CD8-positive, alpha-beta memory T cell (primary cell): Measurements from ENCODE around the gene ADCY5. TPM values are rescaled to one million over a fixed set of nuclear protein-coding genes. Genes with fewer than 3 reads are reported as not detected.
A peak's percentile ranks its signal among the peaks of the same experiment; 100 is the strongest.

Source experiments
- CTCF ChIA-PET: fragments of 350-600 bp; sonication (Branson Sonifier 250); formaldehyde crosslinking; loops from one replicate; lab custom pipeline; 2021; ENCODE audit warnings: antibody characterized with exemption; lab: Charles Lee
- POLR2A ChIA-PET: fragments of 350-600 bp; sonication (Branson Sonifier 250); formaldehyde crosslinking; loops from one replicate; lab custom pipeline; 2021; ENCODE audit warnings: antibody characterized with exemption; lab: Charles Lee
- DNase-seq, 5 donors: peaks; one replicate each; pipeline versions ENCODE4 v3.0.0 to v3.0.0-alpha.2; 2020 to 2022; ENCODE audit warnings: mixed read lengths in 1 of 5
- H3K27ac ChIP-seq: one replicate; pipeline ENCODE4 v1.7.0; 2013; ENCODE audit warnings: low read depth, mild to moderate bottlenecking, low read length, moderate library complexity
- H3K27me3 ChIP-seq: 2 replicates; pipeline ENCODE4 v1.7.0; 2013; ENCODE audit warnings: low read length, mild to moderate bottlenecking; ENCODE audit not compliant: insufficient read depth, poor library complexity, severe bottlenecking
- H3K36me3 ChIP-seq: 2 replicates; pipeline ENCODE4 v1.7.0; 2013; ENCODE audit warnings: mild to moderate bottlenecking, low read length, moderate library complexity; ENCODE audit not compliant: insufficient read depth
- H3K4me1 ChIP-seq: 2 replicates; pipeline ENCODE4 v1.7.0; 2013; ENCODE audit warnings: mild to moderate bottlenecking, low read length, moderate library complexity; ENCODE audit not compliant: insufficient read depth
- H3K4me3 ChIP-seq: 2 replicates; pipeline ENCODE4 v1.7.0; 2013; ENCODE audit warnings: mild to moderate bottlenecking, low read length
- H3K9me3 ChIP-seq: 2 replicates; pipeline ENCODE4 v1.7.0; 2013; ENCODE audit warnings: mild to moderate bottlenecking, low read length
- H3K27ac Mint-ChIP-seq, 8 donors: one replicate each; pipeline ENCODE4 v1.8.0; 2020 to 2021; ENCODE audit warnings: mixed read lengths in 8 of 8, mild to moderate bottlenecking in 6 of 8, inconsistent platforms in 3 of 8, moderate library complexity in 3 of 8
- H3K27me3 Mint-ChIP-seq, 2 donors: one replicate each; pipeline ENCODE4 v1.8.0; 2020 to 2021; ENCODE audit warnings: mixed read lengths in 2 of 2, mild to moderate bottlenecking in 1 of 2, moderate library complexity in 1 of 2
- H3K36me3 Mint-ChIP-seq, 3 donors: one replicate each; pipeline ENCODE4 v1.8.0; 2020 to 2021; ENCODE audit warnings: mixed read lengths in 3 of 3, inconsistent platforms in 1 of 3, mild to moderate bottlenecking in 1 of 3
- H3K4me1 Mint-ChIP-seq, 3 donors: one replicate each; pipeline ENCODE4 v1.8.0; 2020 to 2021; ENCODE audit warnings: mixed read lengths in 3 of 3, inconsistent platforms in 1 of 3, mild to moderate bottlenecking in 1 of 3
- H3K4me3 Mint-ChIP-seq, 7 donors: one replicate each; pipeline ENCODE4 v1.8.0; 2020 to 2021; ENCODE audit warnings: mixed read lengths in 7 of 7, mild to moderate bottlenecking in 6 of 7, moderate library complexity in 4 of 7, inconsistent platforms in 2 of 7
- H3K9me3 Mint-ChIP-seq, 5 donors: one replicate each; pipeline ENCODE4 v1.8.0; 2020 to 2022; ENCODE audit warnings: mixed read lengths in 5 of 5, mild to moderate bottlenecking in 3 of 5, moderate library complexity in 2 of 5, inconsistent platforms in 1 of 5
- polyA plus RNA-seq: library from polyadenylated mRNA; unstranded; fragments of 300-500 nt; fragmentation: Illumina TruSeq; gene quantifications from one replicate; pipeline ENCODE4 v1.2.3, GENCODE V29; 2021
- total RNA-seq, 2 experiments: library from RNA; stranded (reverse); gene quantifications; one replicate each; pipeline ENCODE4 v1.2.3, GENCODE V29; 2021

ADCY5 gene
- total and polyA plus RNA-seq, 3 experiments from 2014 or later: 0.02 to 0.16 TPM; not detected in 1

- peaks cover 8 to 10% (median 9%) of the 10 kb centered on the region in 3 donors for H3K4me1 Mint-ChIP-seq
- no peaks in the 10 kb centered on the region for H3K9me3 Mint-ChIP-seq
- Histone ChIP-seq H3K4me1 (no peaks in the 10 kb centered on the region), H3K36me3 (no peaks in the 10 kb centered on the region), H3K27me3 (no peaks in the 10 kb centered on the region), H3K4me3 (no peak overlapping the region), H3K9me3 (no peaks in the 10 kb centered on the region), H3K27ac (no peak overlapping the region)
- no peak overlapping the region for H3K27ac Mint-ChIP-seq
- ChIA-PET CTCF (interaction anchor here (1.5 to 2.8 kb wide), 2 partner anchors 10 to 14 kb away, joined by 4 to 11 read pairs; no protein-coding TSS in a partner anchor), POLR2A (no interaction called here)
- H3K4me3 Mint-ChIP-seq: no peak overlapping the region
- DNase-seq: peak in 1 of 5 donors; percentile 27
- no peaks in the 10 kb centered on the region for H3K36me3 Mint-ChIP-seq
- peaks cover 2 to 3% of the 10 kb centered on the region in 2 donors for H3K27me3 Mint-ChIP-seq
Measured at GRCh38 chr3:123339302-123339701, 109.6 kb downstream of the ADCY5 start.

GRCh38 chr3:123338620-123339061 is 110.2 kb downstream of the ADCY5 start:
- CTCF ChIA-PET: interaction anchor here (1.0 to 2.8 kb wide), 3 partner anchors 9 to 16 kb away, joined by 3 to 11 read pairs (median 4); no protein-coding TSS in a partner anchor

GRCh38 chr3:123337948-123338619 is 110.8 kb downstream of the ADCY5 start:
- peak in 1 of 5 donors; percentile 21 for DNase-seq
- Histone ChIP-seq H3K4me1 (no peaks in the 10 kb centered on the region), H3K27ac (no peak overlapping the region), H3K36me3 (no peaks in the 10 kb centered on the region), H3K4me3 (no peak overlapping the region), H3K9me3 (no peaks in the 10 kb centered on the region), H3K27me3 (no peaks in the 10 kb centered on the region)
- peaks cover 3% of the 10 kb centered on the region in 2 donors for H3K27me3 Mint-ChIP-seq
- POLR2A ChIA-PET: no interaction called here
- H3K4me3 Mint-ChIP-seq: no peak overlapping the region
- no peaks in the 10 kb centered on the region for H3K36me3 Mint-ChIP-seq
- no peak overlapping the region for H3K27ac Mint-ChIP-seq
- peaks cover 8 to 9% (median 9%) of the 10 kb centered on the region in 3 donors for H3K4me1 Mint-ChIP-seq
- no peaks in the 10 kb centered on the region for H3K9me3 Mint-ChIP-seq
- CTCF ChIA-PET: interaction anchor here (1.0 to 2.8 kb wide), 3 partner anchors 9 to 16 kb away, joined by 3 to 11 read pairs (median 4); no protein-coding TSS in a partner anchor

More at GRCh38 chr3:123338620-123339061, 110.2 kb downstream of the ADCY5 start:
- no peak overlapping the region for H3K4me3 Mint-ChIP-seq
- DNase-seq: no peak
- no peaks in the 10 kb centered on the region for H3K9me3 Mint-ChIP-seq
- no peak overlapping the region for H3K27ac ChIP-seq
- no peaks in the 10 kb centered on the region for H3K9me3 ChIP-seq
- H3K4me1 ChIP-seq: no peaks in the 10 kb centered on the region
- H3K4me1 Mint-ChIP-seq: peaks cover 8 to 9% (median 9%) of the 10 kb centered on the region in 3 donors
- H3K36me3 ChIP-seq: no peaks in the 10 kb centered on the region
- H3K27ac Mint-ChIP-seq: no peak overlapping the region
- H3K27me3 Mint-ChIP-seq: peaks cover 3% of the 10 kb centered on the region in 2 donors
- no peak overlapping the region for H3K4me3 ChIP-seq
- POLR2A ChIA-PET: no interaction called here
- no peaks in the 10 kb centered on the region for H3K27me3 ChIP-seq
- no peaks in the 10 kb centered on the region for H3K36me3 Mint-ChIP-seq

- Mint-ChIP-seq H3K27ac (peak overlapping the region in 1 of 8 donors; percentile 11), H3K27me3 (peaks cover 3% of the 10 kb centered on the region in 2 donors), H3K4me3 (no peak overlapping the region), H3K9me3 (no peaks in the 10 kb centered on the region), H3K4me1 (peaks cover 8 to 9% (median 9%) of the 10 kb centered on the region in 3 donors), H3K36me3 (no peaks in the 10 kb centered on the region)
- POLR2A ChIA-PET: no interaction called here
- Histone ChIP-seq H3K27ac (no peak overlapping the region), H3K9me3 (no peaks in the 10 kb centered on the region), H3K4me3 (no peak overlapping the region), H3K4me1 (no peaks in the 10 kb centered on the region), H3K27me3 (no peaks in the 10 kb centered on the region), H3K36me3 (no peaks in the 10 kb centered on the region)
- CTCF ChIA-PET: interaction anchor here (2.8 kb wide), 1 partner anchor 12 kb away, joined by 11 read pairs; no protein-coding TSS in a partner anchor
- DNase-seq: no peak
Measured at GRCh38 chr3:123337226-123337625, 111.7 kb downstream of the ADCY5 start.

GRCh38 chr3:123336441-123336851 is 112.4 kb downstream of the ADCY5 start:
- H3K4me3 ChIP-seq: no peak overlapping the region
- Mint-ChIP-seq H3K27me3 (peaks cover 3% of the 10 kb centered on the region in 2 donors), H3K9me3 (no peaks in the 10 kb centered on the region), H3K27ac (no peak overlapping the region), H3K4me1 (peaks cover 8 to 9% (median 9%) of the 10 kb centered on the region in 3 donors), H3K36me3 (no peaks in the 10 kb centered on the region), H3K4me3 (no peak overlapping the region)
- peak in 1 of 5 donors; percentile 27 for DNase-seq
- H3K4me1 ChIP-seq: no peaks in the 10 kb centered on the region
- H3K9me3 ChIP-seq: no peaks in the 10 kb centered on the region
- no peaks in the 10 kb centered on the region for H3K27me3 ChIP-seq
- H3K27ac ChIP-seq: no peak overlapping the region
- ChIA-PET POLR2A (no interaction called here), CTCF (interaction anchor here (2.8 kb wide), 1 partner anchor 11 kb away, joined by 11 read pairs; no protein-coding TSS in a partner anchor)
- H3K36me3 ChIP-seq: no peaks in the 10 kb centered on the region

GRCh38 chr3:123336001-123336400 is 112.9 kb downstream of the ADCY5 start:
- DNase-seq: peak in 1 of 5 donors; percentile 20
- ChIA-PET CTCF (no interaction called here), POLR2A (no interaction called here)
- no peaks in the 10 kb centered on the region for H3K9me3 Mint-ChIP-seq
- no peak overlapping the region for H3K4me3 Mint-ChIP-seq
- H3K27ac Mint-ChIP-seq: no peak overlapping the region
- Histone ChIP-seq H3K27me3 (no peaks in the 10 kb centered on the region), H3K36me3 (no peaks in the 10 kb centered on the region), H3K9me3 (no peaks in the 10 kb centered on the region), H3K4me1 (no peaks in the 10 kb centered on the region), H3K4me3 (no peak overlapping the region), H3K27ac (no peak overlapping the region)
- H3K4me1 Mint-ChIP-seq: peaks cover 8 to 9% (median 9%) of the 10 kb centered on the region in 3 donors
- peaks cover under 1 to 3% of the 10 kb centered on the region in 2 donors for H3K27me3 Mint-ChIP-seq
- no peaks in the 10 kb centered on the region for H3K36me3 Mint-ChIP-seq

- peaks cover 8 to 9% (median 9%) of the 10 kb centered on the region in 3 donors for H3K4me1 Mint-ChIP-seq
- no peaks in the 10 kb centered on the region for H3K27me3 ChIP-seq
- ChIA-PET CTCF (no interaction called here), POLR2A (no interaction called here)
- no peaks in the 10 kb centered on the region for H3K9me3 Mint-ChIP-seq
- no peak overlapping the region for H3K4me3 ChIP-seq
- DNase-seq: peak in 1 of 5 donors; percentile 30
- H3K36me3 Mint-ChIP-seq: no peaks in the 10 kb centered on the region
- H3K36me3 ChIP-seq: no peaks in the 10 kb centered on the region
- H3K4me3 Mint-ChIP-seq: peak overlapping the region in 1 of 7 donors; percentile 8
- no peak overlapping the region for H3K27ac ChIP-seq
- H3K9me3 ChIP-seq: no peaks in the 10 kb centered on the region
- H3K27ac Mint-ChIP-seq: peak overlapping the region in 2 of 8 donors; percentile 29 to 58
- no peaks in the 10 kb centered on the region for H3K4me1 ChIP-seq
- peaks cover 0 to 3% of the 10 kb centered on the region in 2 donors for H3K27me3 Mint-ChIP-seq
Measured at GRCh38 chr3:123335007-123335670, 113.8 kb downstream of the ADCY5 start.

- CTCF ChIA-PET: no interaction called here
- no peaks in the 10 kb centered on the region for H3K36me3 Mint-ChIP-seq
Measured at GRCh38 chr3:123334056-123334455, 114.8 kb downstream of the ADCY5 start.

More at GRCh38 chr3:123334056-123334455, 114.8 kb downstream of the ADCY5 start:
- no peaks in the 10 kb centered on the region for H3K9me3 ChIP-seq
- POLR2A ChIA-PET: no interaction called here
- no peak overlapping the region for H3K27ac ChIP-seq
- Mint-ChIP-seq H3K4me3 (no peak overlapping the region), H3K27ac (no peak overlapping the region), H3K27me3 (peaks cover 0 to 3% of the 10 kb centered on the region in 2 donors), H3K9me3 (no peaks in the 10 kb centered on the region), H3K4me1 (peaks cover 8 to 9% (median 9%) of the 10 kb centered on the region in 3 donors)
- no peaks in the 10 kb centered on the region for H3K4me1 ChIP-seq
- DNase-seq: peak in 1 of 5 donors; percentile 2
- no peaks in the 10 kb centered on the region for H3K27me3 ChIP-seq
- H3K36me3 ChIP-seq: no peaks in the 10 kb centered on the region
- no peak overlapping the region for H3K4me3 ChIP-seq
